ENCODE data around the gene BLNK.

The BLNK gene

GRCh38 chr10:96261930-96262329, 9.4 kb downstream of the BLNK start:
- DNase-seq (ENCODE audit: low read depth) = no peak

GRCh38 chr10:96261132-96261531, 10.2 kb downstream of the BLNK start:
- DNase-seq (ENCODE audit: low read depth) = no peak

GRCh38 chr10:96260014-96260413, 11.4 kb downstream of the BLNK start:
- DNase-seq (ENCODE audit: low read depth) = no peak

- no peak for DNase-seq (ENCODE audit: low read depth)
Observed at GRCh38 chr10:96259150-96259549, 12.2 kb downstream of the BLNK start.

GRCh38 chr10:96257944-96258343, 13.4 kb downstream of the BLNK start:
- DNase-seq (ENCODE audit: low read depth) = no peak

- no peak for DNase-seq (ENCODE audit: low read depth)
Observed at GRCh38 chr10:96255549-96256333, 15.6 kb downstream of the BLNK start.

- no peak for DNase-seq (ENCODE audit: low read depth)
Observed at GRCh38 chr10:96254976-96255375, 16.4 kb downstream of the BLNK start.

- DNase-seq (ENCODE audit: low read depth) = no peak
Observed at GRCh38 chr10:96252730-96253129, 18.6 kb downstream of the BLNK start.

- no peak for DNase-seq (ENCODE audit: low read depth)
Observed at GRCh38 chr10:96250349-96250748, 21.0 kb downstream of the BLNK start.

GRCh38 chr10:96249264-96249663, 22.1 kb downstream of the BLNK start:
- DNase-seq (ENCODE audit: low read depth) = no peak

- DNase-seq (ENCODE audit: low read depth) = no peak
Observed at GRCh38 chr10:96244354-96244753, 27.0 kb downstream of the BLNK start.

GRCh38 chr10:96243296-96243695, 28.1 kb downstream of the BLNK start:
- no peak for DNase-seq (ENCODE audit: low read depth)

GRCh38 chr10:96242822-96243221, 28.5 kb downstream of the BLNK start:
- no peak for DNase-seq (ENCODE audit: low read depth)

- DNase-seq (ENCODE audit: low read depth) = no peak
Observed at GRCh38 chr10:96238646-96239623, 32.4 kb downstream of the BLNK start.

- DNase-seq (ENCODE audit: low read depth) = no peak
Observed at GRCh38 chr10:96236876-96237275, 34.5 kb downstream of the BLNK start.

- DNase-seq (ENCODE audit: low read depth) = no peak
Observed at GRCh38 chr10:96236090-96236478, 35.3 kb downstream of the BLNK start.

- DNase-seq (ENCODE audit: low read depth) = no peak
Observed at GRCh38 chr10:96235326-96236089, 35.9 kb downstream of the BLNK start.

GRCh38 chr10:96233959-96234358, 37.4 kb downstream of the BLNK start:
- DNase-seq (ENCODE audit: low read depth) = no peak

- no peak for DNase-seq (ENCODE audit: low read depth)
Observed at GRCh38 chr10:96230527-96230926, 40.8 kb downstream of the BLNK start.

GRCh38 chr10:96229568-96230030, 41.8 kb downstream of the BLNK start:
- DNase-seq (ENCODE audit: low read depth) = no peak

GRCh38 chr10:96228408-96228994, 42.9 kb downstream of the BLNK start:
- no peak for DNase-seq (ENCODE audit: low read depth)

GRCh38 chr10:96227206-96227605, 44.2 kb downstream of the BLNK start:
- DNase-seq (ENCODE audit: low read depth) = no peak

All from HS-27A (cell line).